Renal cortex interstitium (tissue), 11 donors: ENCODE measurements around the gene KRTAP4-1. TPM values are rescaled to one million over a fixed set of nuclear protein-coding genes. Genes with fewer than 3 reads are reported as not detected.
"Not testable (repeated sequence)": the region's sequence is repeated elsewhere in the genome, so short reads cannot be mapped to it uniquely, and the experiment has no call there.

Source experiments
- DNase-seq, 11 donors: peaks; one replicate each; pipeline ENCODE4 v3.0.0-alpha.2; 2013; ENCODE audit warnings: low read depth in 9 of 11, low spot score in 4 of 11; ENCODE audit errors: extremely low read depth in 1 of 11
- polyA plus RNA-seq, 3 donors: library from polyadenylated mRNA; unstranded; fragments of 120-200 nt; gene quantifications; one replicate each; pipeline ENCODE4 v1.2.1, GENCODE V29; 2013; ENCODE audit not compliant: insufficient read length in 3 of 3

Gene KRTAP4-1
- polyA plus RNA-seq, 3 donors = not detected

GRCh38 chr17:41177727-41178271 lies 6.9 kb downstream of the KRTAP4-1 start, which contains the start of gene KRTAP4-2:
Gene KRTAP4-2 (minus strand): TSS chr17:41178221. CDS start chr17:41178164, 57 bp downstream.
- DNase-seq = no peak

DNA sequence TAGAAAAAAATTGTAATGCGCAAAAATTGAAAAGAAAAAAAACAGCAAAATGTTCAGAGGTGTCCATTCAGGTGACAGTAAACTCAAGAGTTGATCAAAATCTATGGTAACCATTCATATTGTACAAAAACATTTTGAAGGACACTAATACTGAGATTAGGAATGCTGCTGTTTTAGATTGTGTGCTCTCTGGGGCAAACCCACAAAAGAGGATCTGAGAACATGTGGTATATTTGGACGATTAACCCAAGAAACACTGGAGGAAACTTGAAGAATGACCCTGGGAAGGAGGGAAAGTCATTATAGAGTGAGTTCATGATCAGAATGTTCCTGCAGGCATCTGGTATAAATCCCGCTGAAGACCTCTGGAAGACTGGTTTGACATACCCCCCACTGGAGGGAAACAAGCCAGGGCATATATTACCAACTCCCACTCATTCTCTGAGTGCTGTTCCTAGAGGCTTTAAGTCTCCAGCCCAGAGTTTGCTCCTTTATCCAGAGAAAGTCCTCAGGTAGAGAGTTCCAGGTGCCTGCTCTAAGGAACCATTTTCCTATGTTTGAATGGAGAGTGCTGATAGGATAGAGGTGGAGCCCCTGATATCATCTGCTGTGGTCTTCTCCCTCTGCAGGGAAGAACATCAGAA lies 7.8 kb downstream of the KRTAP4-1 start:
- DNase-seq = no peak

DNA sequence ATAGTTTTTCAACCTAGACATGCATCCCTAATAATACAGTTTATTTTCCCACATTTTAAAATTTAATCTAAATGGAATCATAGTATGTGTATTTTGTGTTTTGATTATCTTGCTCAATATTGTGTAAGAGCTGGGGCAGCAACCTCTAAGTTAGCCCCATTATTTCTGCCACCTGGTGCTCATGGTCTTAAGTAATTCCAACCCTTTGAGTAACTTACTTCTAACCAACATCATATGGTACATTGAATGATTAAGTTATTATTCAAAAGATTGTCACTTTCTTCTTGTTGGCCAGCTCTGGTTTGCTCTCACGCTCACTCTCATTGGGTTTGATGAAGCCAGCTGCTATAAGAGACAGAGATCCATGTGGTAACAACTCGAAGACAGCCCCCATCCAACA lies 12.8 kb downstream of the KRTAP4-1 start:
- DNase-seq = no peak

DNA sequence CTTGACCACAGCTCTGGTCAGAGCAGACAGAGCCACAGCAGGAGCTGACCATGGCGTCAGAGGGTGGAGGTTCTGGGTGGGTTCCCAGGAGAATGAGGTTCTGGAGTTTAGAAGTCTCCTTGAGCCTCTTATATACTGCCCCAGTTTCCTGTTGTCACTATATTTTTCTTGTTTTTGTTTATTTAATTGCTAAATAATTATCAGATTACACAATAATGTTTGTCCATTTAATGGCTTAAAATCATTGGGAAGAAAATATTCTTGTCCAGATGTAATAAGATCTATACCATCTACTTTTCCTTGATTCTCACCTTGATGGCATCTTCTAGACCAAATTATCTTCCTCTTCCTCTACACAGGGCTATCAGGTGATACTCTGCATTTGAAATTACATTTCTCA lies 16.6 kb downstream of the KRTAP4-1 start, which contains the start of gene KRTAP4-3:
Gene KRTAP4-3 (minus strand): TSS at position 101 of the 400 bp plus-strand sequence. CDS start 49 bp downstream, at position 52.
- DNase-seq = no peak

DNA sequence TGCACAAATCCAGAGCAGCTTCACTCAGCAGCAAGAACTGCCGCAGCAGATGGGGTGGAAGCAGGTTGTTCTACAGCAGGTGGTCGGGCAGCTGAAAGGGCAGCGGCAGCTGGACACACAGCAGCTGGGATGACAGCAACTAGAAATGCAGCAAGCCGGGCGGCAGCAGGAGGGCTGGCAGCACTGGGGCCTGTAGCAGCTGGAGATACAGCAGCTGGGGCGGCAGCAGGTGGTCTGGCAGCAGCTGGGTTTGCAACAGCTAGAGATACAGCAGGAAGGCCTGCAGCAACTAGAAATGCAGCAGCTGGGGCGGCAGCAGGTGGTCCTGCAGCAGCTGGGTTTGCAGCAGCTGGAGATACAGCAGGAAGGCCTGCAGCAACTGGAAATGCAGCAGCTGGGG lies 17.1 kb downstream of the KRTAP4-1 start:
- no peak for DNase-seq

- no peak for DNase-seq
These were observed 20.9 kb downstream of the KRTAP4-1 start for GRCh38 chr17:41163828-41164227.

DNA sequence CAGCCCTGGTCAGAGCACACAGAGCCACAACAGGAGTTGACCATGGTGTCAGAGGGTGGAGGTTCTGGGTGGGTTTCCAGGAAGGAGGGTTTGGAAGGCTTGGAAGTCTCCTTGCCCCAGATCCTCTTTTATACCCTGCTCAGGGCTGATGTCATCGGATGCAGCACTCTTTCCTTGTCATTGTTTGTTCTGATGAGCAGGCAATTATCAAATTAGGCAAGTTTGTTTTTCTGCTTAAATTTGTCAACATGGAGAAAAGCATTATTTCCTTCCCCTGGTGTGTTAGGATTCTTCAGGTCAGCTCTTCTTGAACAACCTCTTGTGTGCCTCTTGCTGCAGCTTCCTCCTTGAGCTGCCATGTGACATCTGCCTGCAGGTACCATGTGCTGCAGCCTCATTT lies 24.1 kb downstream of the KRTAP4-1 start, which contains the start of gene KRTAP4-4:
Gene KRTAP4-4 (minus strand): TSS at position 101 of the 400 bp plus-strand sequence. CDS start 57 bp downstream, at position 44.
- no peak for DNase-seq

GRCh38 chr17:41160190-41160589 lies 24.5 kb downstream of the KRTAP4-1 start:
- DNase-seq = not testable (repeated sequence)

DNA sequence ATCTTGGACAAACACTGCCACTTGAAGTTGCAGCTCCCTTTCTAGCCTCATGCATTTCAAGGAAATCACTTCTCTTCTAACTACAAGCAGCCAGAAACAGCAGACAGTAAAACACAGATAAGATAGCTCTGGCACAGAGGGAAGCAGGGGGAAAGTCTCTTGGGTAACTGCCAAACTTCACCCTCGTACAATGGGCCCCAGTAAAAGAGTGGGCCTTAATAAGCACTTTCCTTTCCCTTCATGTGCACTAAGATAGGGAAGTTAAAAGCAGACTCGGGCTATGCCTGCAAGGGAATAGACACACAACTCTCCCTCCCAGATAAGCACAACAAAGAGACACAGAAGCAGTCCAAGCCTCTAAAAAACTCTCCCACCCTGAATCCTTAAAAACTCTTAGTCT lies 30.9 kb downstream of the KRTAP4-1 start:
- no peak for DNase-seq

DNA sequence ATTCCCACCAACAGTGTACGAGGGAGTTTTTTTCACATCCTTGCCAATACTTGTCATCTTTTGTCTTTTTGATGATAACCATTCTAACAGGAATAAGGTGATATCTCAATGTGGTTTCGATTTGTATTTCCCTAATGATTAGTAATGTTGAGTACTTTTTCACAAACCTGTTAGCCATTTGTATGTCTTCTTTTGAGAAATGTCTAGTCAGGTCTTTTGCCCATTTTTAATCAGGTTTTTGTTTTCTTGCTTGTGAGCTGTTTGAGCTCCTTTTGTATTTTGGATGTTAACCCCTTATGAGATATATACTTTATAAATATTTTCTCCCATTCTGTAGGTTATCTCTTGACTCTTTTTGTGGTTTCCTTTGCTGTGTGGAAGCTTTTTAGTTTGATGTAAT lies 33.2 kb downstream of the KRTAP4-1 start:
- DNase-seq = no peak

DNA sequence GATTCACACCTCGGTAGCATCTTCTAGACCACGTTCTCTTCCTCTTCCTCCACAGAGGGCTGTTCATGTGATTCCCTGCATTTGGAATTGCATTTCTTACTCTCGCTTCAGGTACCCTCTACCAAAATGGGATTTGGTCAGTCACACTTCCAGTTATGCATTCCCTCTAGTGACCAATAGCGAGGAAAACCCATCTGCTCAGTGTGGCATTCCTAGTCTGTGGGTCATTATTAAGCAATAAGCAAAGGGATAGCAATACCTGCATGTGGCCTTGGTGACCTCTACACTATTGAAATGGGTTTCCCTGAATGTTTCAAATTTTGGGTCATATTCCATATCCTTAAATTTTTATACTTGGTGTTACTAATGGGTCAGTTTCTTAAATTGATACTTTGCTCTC lies 34.7 kb downstream of the KRTAP4-1 start:
- no peak for DNase-seq

- no peak for DNase-seq
These were observed 35.1 kb downstream of the KRTAP4-1 start, which contains the start of gene KRTAP4-5 for GRCh38 chr17:41149652-41149985. Gene KRTAP4-5 (minus strand): TSS chr17:41149825. CDS start chr17:41149767, 58 bp downstream.

DNA sequence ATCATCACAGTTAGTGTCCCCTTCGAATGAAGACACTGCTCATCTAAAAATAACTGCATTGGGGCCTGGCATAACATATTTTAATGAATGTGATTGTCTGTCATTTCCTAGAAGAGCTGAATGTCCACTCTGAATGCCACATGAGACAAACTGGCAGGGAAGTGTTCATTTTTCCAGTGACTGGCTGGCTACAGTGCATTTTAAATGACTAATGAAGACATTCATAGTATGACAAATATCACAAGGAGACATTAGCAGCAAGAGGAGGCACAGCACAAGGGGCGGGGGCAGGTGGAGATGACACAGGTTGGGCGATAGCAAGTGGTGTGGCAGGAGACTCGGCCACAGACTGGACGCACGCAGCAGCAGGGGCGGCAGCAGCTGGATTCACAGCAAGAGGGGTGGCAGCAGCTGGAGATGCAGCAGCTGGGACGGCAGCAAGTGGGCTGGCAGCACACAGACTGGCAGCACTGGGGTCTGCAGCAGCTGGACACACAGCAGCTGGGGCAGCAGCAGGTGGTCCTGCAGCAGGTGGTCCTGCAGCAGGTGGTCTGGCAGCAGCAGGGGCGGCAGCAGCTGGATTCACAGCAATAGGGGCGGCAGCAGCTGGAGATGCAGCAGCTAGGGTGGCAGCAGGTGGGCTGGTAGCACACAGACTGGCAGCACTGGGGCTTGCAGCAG lies 35.6 kb downstream of the KRTAP4-1 start:
- not testable (repeated sequence) for DNase-seq

GRCh38 chr17:41147531-41148204 lies 37.0 kb downstream of the KRTAP4-1 start:
- no peak for DNase-seq

GRCh38 chr17:41145261-41145660 lies 39.5 kb downstream of the KRTAP4-1 start:
- DNase-seq = no peak

DNA sequence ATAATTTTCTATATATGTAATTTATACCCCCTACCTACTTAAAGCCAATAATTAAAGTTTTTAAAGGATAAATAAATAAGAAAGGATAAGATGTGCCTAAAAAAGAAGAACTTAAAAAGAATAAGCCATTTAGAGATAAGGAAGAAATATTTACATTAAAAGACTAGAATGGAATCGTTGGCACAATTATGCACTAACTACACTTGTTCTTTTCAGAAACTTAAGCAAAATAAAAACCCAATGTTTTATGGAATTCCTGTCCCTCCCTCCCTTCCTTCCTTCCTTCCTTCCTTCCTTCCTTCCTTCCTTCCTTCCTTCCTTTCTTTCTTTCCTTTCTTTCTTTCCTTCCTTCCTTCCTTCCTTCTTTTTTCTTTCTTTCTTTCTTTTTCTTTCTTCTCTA lies 39.9 kb downstream of the KRTAP4-1 start:
- DNase-seq = no peak

DNA sequence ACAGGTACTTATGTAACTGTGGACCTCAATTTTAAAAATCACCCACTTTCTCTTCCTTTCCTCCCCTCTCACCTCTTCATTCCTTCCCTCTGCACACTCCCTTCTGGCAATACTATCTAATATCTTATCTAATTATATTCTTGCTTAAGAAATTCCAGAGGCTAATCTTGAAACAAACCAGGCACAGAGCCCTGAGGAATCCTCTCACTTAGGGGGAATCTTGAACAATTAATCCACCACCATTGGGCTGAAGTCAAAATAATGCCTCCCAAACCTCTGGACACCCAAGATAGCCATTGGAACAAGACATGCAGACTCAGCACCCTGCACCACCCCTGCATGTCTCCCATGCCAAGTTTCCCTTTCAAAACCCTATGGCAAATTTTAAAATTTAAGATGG lies 43.4 kb downstream of the KRTAP4-1 start:
- DNase-seq = no peak

GRCh38 chr17:41140360-41141131 lies 44.2 kb downstream of the KRTAP4-1 start, which contains the start of gene KRTAP4-6:
Gene KRTAP4-6 (minus strand): TSS chr17:41140544. CDS start chr17:41140487, 57 bp downstream.
- DNase-seq = no peak

DNA sequence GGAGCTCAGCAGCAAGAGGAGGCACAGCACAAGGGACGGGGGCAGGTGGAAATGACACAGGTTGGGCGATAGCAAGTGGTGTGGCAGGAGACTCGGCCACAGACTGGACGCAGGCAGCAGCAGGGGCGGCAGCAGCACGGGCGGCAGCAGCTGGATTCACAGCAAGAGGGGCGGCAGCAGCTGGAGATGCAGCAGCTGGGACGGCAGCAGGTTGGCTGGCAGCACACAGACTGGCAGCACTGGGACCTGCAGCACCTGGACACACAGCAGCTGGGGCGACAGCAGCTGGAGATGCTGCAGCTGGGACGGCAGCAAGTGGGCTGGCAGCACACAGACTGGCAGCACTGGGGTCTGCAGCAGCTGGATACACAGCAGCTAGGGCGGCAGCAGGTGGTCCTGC lies 44.8 kb downstream of the KRTAP4-1 start:
- not testable (repeated sequence) for DNase-seq
